Trophoblast cell (in vitro differentiated cells and primary cell): ENCODE results near the gene CORO7.

Experiments
- DNase-seq, 2 donors: peaks; one replicate each; pipeline ENCODE4 v3.0.0-alpha.2; 2016
- H2AFZ ChIP-seq: 2 replicates; pipeline ENCODE4 v1.6.1; 2013; ENCODE audit warnings: low read length, moderate library complexity, mild to moderate bottlenecking; ENCODE audit not compliant: insufficient read depth, poor library complexity
- H2AK5ac ChIP-seq: 2 replicates; pipeline ENCODE4 v1.6.1; 2013; ENCODE audit warnings: mild to moderate bottlenecking, low read length
- H2BK120ac ChIP-seq: 2 replicates; pipeline ENCODE4 v1.6.1; 2013; ENCODE audit warnings: low read length, mild to moderate bottlenecking, moderate library complexity; ENCODE audit not compliant: insufficient read depth, poor library complexity
- H2BK12ac ChIP-seq: 2 replicates; pipeline ENCODE4 v1.6.1; 2013; ENCODE audit warnings: mild to moderate bottlenecking, low read length, moderate library complexity
- H2BK5ac ChIP-seq: 2 replicates; pipeline ENCODE4 v1.6.1; 2013; ENCODE audit warnings: low read length, low read depth, moderate library complexity, mild to moderate bottlenecking; ENCODE audit not compliant: poor library complexity
- H3K14ac ChIP-seq: 2 replicates; pipeline ENCODE4 v1.6.1; 2013; ENCODE audit warnings: mild to moderate bottlenecking, low read length
- H3K18ac ChIP-seq: 2 replicates; pipeline ENCODE4 v1.6.1; 2013; ENCODE audit warnings: mild to moderate bottlenecking, low read length
- H3K23ac ChIP-seq: 2 replicates; pipeline ENCODE4 v1.6.1; 2013; ENCODE audit warnings: low read length
- H3K27ac ChIP-seq: 2 replicates; pipeline ENCODE4 v1.5.1; 2013; ENCODE audit warnings: low read depth, mild to moderate bottlenecking, inconsistent platforms, low read length, moderate library complexity
- H3K27me3 ChIP-seq: 2 replicates; pipeline ENCODE4 v1.6.1; 2013; ENCODE audit warnings: inconsistent platforms, mild to moderate bottlenecking, low read length, moderate library complexity; ENCODE audit not compliant: insufficient read depth
- H3K36me3 ChIP-seq, 2 experiments: 1 replicate in 1 of 2; 2 replicates in 1 of 2; pipeline ENCODE4 v1.6.1; 2013; ENCODE audit warnings: low read length in 2 of 2, mild to moderate bottlenecking in 2 of 2, moderate library complexity in 1 of 2; ENCODE audit not compliant: insufficient read depth in 2 of 2, control insufficient read depth in 1 of 2
- H3K4ac ChIP-seq: 2 replicates; pipeline ENCODE4 v1.6.1; 2013; ENCODE audit warnings: low read depth, mild to moderate bottlenecking, low read length, moderate library complexity
- H3K4me1 ChIP-seq, 2 experiments: 1 replicate in 1 of 2; 2 replicates in 1 of 2; pipeline ENCODE4 v1.6.1; 2013; ENCODE audit warnings: low read length in 2 of 2, mild to moderate bottlenecking in 2 of 2, moderate library complexity in 1 of 2; ENCODE audit not compliant: insufficient read depth in 2 of 2, control insufficient read depth in 1 of 2
- H3K4me2 ChIP-seq: 2 replicates; pipeline ENCODE4 v1.6.1; 2013; ENCODE audit warnings: inconsistent platforms, mild to moderate bottlenecking, low read length, moderate library complexity
- H3K4me3 ChIP-seq: 2 replicates; pipeline ENCODE4 v1.5.1; 2013; ENCODE audit warnings: mild to moderate bottlenecking, low read depth, low read length, inconsistent platforms
- H3K79me1 ChIP-seq: one replicate; pipeline ENCODE4 v1.6.1; 2013; ENCODE audit warnings: low read length
- H3K79me2 ChIP-seq: 2 replicates; pipeline ENCODE4 v1.6.1; 2013; ENCODE audit warnings: low read length, mild to moderate bottlenecking; ENCODE audit not compliant: control insufficient read depth, insufficient read depth, poor library complexity
- H3K9ac ChIP-seq: 2 replicates; pipeline ENCODE4 v1.6.1; 2013; ENCODE audit warnings: mild to moderate bottlenecking, low read length
- H3K9me3 ChIP-seq: 2 replicates; pipeline ENCODE4 v1.6.1; 2013; ENCODE audit warnings: low read depth, mild to moderate bottlenecking, control low read depth, inconsistent platforms, low read length; ENCODE audit not compliant: insufficient read depth
- H4K12ac ChIP-seq: 2 replicates; pipeline ENCODE4 v1.6.1; 2013; ENCODE audit warnings: low read depth, mild to moderate bottlenecking, low read length, moderate library complexity
- H4K8ac ChIP-seq: 2 replicates; pipeline ENCODE4 v1.6.1; 2013; ENCODE audit warnings: low read depth, mild to moderate bottlenecking, low read length, moderate library complexity
- H4K91ac ChIP-seq: one replicate; pipeline ENCODE4 v1.6.1; 2013; ENCODE audit warnings: low read depth, mild to moderate bottlenecking, low read length, moderate library complexity
- WGBS: extraction: QIAGEN DNeasy Blood & Tissue Kit; methylation state at CpG from one replicate; pipeline ENCODE4 v1.1.7; 2013; ENCODE audit warnings: missing lambda C conversion rate; ENCODE audit not compliant: insufficient read length, insufficient coverage; ENCODE audit errors: extremely low coverage; 5-methylcytosine and 5-hydroxymethylcytosine counted together

The CORO7 gene

DNA sequence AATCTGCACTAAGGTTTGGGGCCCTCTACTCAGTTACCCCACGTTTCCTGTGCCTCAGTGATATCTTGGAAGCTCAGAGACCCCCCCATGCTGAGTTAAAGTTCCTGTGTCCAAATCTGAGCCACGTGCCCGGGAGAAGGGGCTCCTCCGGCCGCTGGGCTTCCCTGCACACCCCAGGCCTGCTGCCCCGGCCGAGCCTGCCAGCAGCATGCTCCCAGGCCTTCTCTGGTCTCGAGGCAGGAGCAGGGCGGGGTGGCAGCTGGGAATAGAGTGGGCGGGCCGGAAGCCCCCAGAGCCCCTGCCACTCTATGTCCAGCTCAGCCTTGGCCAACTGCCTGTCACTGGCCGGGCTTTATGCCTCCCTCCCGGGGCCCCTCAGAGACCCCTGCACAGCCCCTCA lies 50.4 kb downstream of the CORO7 start:
- no peak overlapping the region for H2AFZ ChIP-seq
- peaks cover 25 to 30% of the 10 kb centered on the region in 2 experiments for H3K4me1 ChIP-seq
- H2BK120ac ChIP-seq, result peak overlapping the region; percentile 23
- no peak overlapping the region for H3K27ac ChIP-seq
- no peak overlapping the region for H4K8ac ChIP-seq
- no peak overlapping the region for H3K14ac ChIP-seq
- peaks cover 7 to 19% of the 10 kb centered on the region in 2 experiments for H3K36me3 ChIP-seq
- peak overlapping the region; percentile 36 for H4K91ac ChIP-seq
- H3K4me2 ChIP-seq, result no peak overlapping the region
- H3K9ac ChIP-seq, result no peak overlapping the region
- H3K4ac ChIP-seq, result no peak overlapping the region
- H3K18ac ChIP-seq, result no peak overlapping the region
- H3K4me3 ChIP-seq, result no peak overlapping the region
- H3K79me2 ChIP-seq, result no peaks in the 10 kb centered on the region
- H3K23ac ChIP-seq, result no peak overlapping the region
- H3K27me3 ChIP-seq, result no peaks in the 10 kb centered on the region
- no peak overlapping the region for H2AK5ac ChIP-seq
- peak overlapping the region; percentile 54 for H2BK12ac ChIP-seq
- H4K12ac ChIP-seq, result no peak overlapping the region
- no peak for DNase-seq
- no CpG with 5 or more reads among the region's 13 CpGs for WGBS
- no peak overlapping the region for H2BK5ac ChIP-seq
- peaks cover 4% of the 10 kb centered on the region for H3K9me3 ChIP-seq
- peaks cover 6% of the 10 kb centered on the region for H3K79me1 ChIP-seq

DNA sequence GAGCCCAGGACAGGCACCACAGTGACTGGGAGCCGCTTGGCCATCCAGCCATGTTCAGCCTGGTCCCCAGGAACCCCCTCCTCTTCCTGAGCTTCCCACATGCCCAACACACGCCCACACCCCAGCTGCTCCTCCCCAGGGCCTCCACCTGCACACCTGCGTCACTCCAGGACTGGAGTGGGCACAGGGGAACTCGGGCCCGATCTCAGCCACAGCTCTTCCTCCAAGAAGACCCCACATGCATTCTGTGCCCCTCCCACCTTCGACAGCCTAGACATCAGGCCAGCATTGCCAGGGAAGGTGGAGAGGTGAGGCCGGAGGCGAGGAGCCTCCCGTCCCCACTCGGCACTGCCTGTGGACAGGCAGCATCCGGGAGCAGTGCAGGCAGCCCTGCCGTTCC lies 50.8 kb downstream of the CORO7 start:
- Histone ChIP-seq H3K27ac (no peak overlapping the region), H4K8ac (no peak overlapping the region), H3K23ac (no peak overlapping the region), H3K36me3 (peaks cover 7 to 19% of the 10 kb centered on the region in 2 experiments), H3K9me3 (peaks cover 4% of the 10 kb centered on the region), H4K12ac (no peak overlapping the region), H2AK5ac (peak overlapping the region; percentile 12), H2AFZ (no peak overlapping the region), H3K4me2 (no peak overlapping the region), H2BK12ac (peak overlapping the region; percentile 54), H3K9ac (no peak overlapping the region), H3K4me3 (no peak overlapping the region), H3K79me2 (no peaks in the 10 kb centered on the region), H3K4me1 (peaks cover 23 to 29% of the 10 kb centered on the region in 2 experiments), H3K79me1 (peaks cover 3% of the 10 kb centered on the region), H2BK120ac (no peak overlapping the region), H2BK5ac (no peak overlapping the region), H3K27me3 (no peaks in the 10 kb centered on the region), H3K4ac (no peak overlapping the region), H3K18ac (no peak overlapping the region), H4K91ac (peak overlapping the region; percentile 36), H3K14ac (no peak overlapping the region)
- no peak for DNase-seq
- WGBS, result no CpG with 5 or more reads among the region's 12 CpGs

DNA sequence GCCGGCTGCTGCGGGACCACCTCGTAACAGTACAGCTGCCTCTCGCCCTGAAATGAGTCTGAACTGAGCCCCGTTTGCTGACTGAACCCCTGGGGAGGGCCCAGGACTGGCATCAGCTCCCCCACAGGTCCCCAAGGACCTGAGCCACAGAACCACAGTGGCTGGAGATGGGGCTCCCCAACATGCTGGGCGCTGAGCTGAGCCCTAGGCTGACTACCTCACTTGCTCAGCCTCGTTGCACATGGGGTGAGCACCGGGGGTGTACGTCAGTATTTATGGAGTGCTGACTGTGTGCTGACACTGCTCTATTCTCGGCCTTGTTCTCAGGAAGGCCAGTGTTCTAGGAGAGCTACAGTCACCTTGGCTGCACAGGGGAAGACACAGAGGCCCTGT lies 51.4 kb downstream of the CORO7 start:
- H2BK12ac ChIP-seq, result no peak overlapping the region
- no peak overlapping the region for H3K14ac ChIP-seq
- no peak overlapping the region for H3K4me3 ChIP-seq
- H4K91ac ChIP-seq, result no peak overlapping the region
- no peak overlapping the region for H2BK120ac ChIP-seq
- H3K36me3 ChIP-seq, result peaks cover 7 to 19% of the 10 kb centered on the region in 2 experiments
- no peak overlapping the region for H4K8ac ChIP-seq
- H3K27ac ChIP-seq, result no peak overlapping the region
- no peaks in the 10 kb centered on the region for H3K79me2 ChIP-seq
- no peak overlapping the region for H3K18ac ChIP-seq
- no peak overlapping the region for H2AFZ ChIP-seq
- no peak overlapping the region for H3K4ac ChIP-seq
- H3K4me2 ChIP-seq, result no peak overlapping the region
- no CpG with 5 or more reads among the region's 10 CpGs for WGBS
- H3K27me3 ChIP-seq, result no peaks in the 10 kb centered on the region
- H3K23ac ChIP-seq, result no peak overlapping the region
- no peak overlapping the region for H4K12ac ChIP-seq
- peaks cover 20 to 25% of the 10 kb centered on the region in 2 experiments for H3K4me1 ChIP-seq
- H2AK5ac ChIP-seq, result no peak overlapping the region
- no peaks in the 10 kb centered on the region for H3K79me1 ChIP-seq
- no peak overlapping the region for H3K9ac ChIP-seq
- H3K9me3 ChIP-seq, result peaks cover 4% of the 10 kb centered on the region
- DNase-seq, result no peak
- no peak overlapping the region for H2BK5ac ChIP-seq

DNA sequence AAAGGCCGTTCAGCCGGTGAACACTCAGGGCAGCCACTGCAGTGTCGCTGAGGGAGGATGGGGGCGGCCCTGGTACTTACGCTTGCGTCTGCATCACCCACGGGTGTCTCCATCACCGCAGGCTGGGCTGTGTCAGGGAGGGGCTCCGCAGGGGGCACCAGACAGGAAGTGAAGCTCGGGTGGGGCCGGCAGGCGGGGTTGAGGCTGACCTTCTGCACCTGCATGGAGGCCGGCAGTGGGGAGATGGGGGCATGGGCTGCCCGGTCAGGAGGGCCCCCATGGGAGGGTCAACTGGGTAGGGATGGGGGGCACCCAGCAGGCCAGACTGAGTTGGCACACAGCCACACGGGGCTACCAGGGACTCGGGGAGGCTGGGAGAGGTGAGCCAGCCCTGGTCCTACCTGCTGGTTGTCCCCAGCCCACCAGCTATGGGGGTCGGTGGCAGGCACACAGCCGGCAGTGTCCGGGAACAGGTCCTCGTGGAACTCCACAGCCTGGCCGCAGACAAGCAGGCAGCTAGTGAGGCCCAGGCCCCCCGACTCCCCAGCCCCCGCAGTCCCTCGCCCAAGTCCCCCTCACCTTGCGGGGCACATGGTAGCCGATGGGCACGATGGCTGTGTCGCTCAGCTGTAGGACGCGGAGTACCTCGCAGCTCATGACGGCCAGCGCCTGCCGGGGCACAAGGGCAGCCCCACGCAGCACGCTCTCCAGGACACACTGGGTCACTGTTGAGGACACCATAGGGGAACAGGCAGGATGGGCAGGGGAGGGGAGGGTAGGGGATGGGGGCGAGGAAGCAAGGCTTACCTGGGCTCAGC lies 52.0 kb downstream of the CORO7 start:
- no peak overlapping the region for H3K27ac ChIP-seq
- H3K9me3 ChIP-seq, result peaks cover 6% of the 10 kb centered on the region
- H3K18ac ChIP-seq, result no peak overlapping the region
- H2BK5ac ChIP-seq, result no peak overlapping the region
- H2AFZ ChIP-seq, result no peak overlapping the region
- H2BK12ac ChIP-seq, result no peak overlapping the region
- H3K4ac ChIP-seq, result no peak overlapping the region
- no peaks in the 10 kb centered on the region for H3K27me3 ChIP-seq
- no peak for DNase-seq
- no peak overlapping the region for H4K8ac ChIP-seq
- H3K36me3 ChIP-seq, result peaks cover 7 to 19% of the 10 kb centered on the region in 2 experiments
- no CpG with 5 or more reads among the region's 37 CpGs for WGBS
- H3K9ac ChIP-seq, result no peak overlapping the region
- no peak overlapping the region for H4K12ac ChIP-seq
- H3K79me2 ChIP-seq, result no peaks in the 10 kb centered on the region
- H2AK5ac ChIP-seq, result no peak overlapping the region
- no peak overlapping the region for H3K4me2 ChIP-seq
- no peak overlapping the region for H3K23ac ChIP-seq
- no peak overlapping the region for H3K14ac ChIP-seq
- H3K79me1 ChIP-seq, result no peaks in the 10 kb centered on the region
- no peak overlapping the region for H2BK120ac ChIP-seq
- H3K4me1 ChIP-seq, result peaks cover 18 to 23% of the 10 kb centered on the region in 2 experiments
- no peak overlapping the region for H3K4me3 ChIP-seq
- no peak overlapping the region for H4K91ac ChIP-seq
